Skeletal muscle satellite cell (primary cell): Measurements from ENCODE around the gene BEX1. TPM values are rescaled to one million over a fixed set of nuclear protein-coding genes. Genes with fewer than 3 reads are reported as not detected.
"Not testable (repeated sequence)": the region's sequence is repeated elsewhere in the genome, so short reads cannot be mapped to it uniquely, and the experiment has no call there.

ENCODE experiments used
- H3K27me3 ChIP-seq: 2 replicates; pipeline ENCODE4 v1.7.0; 2013; ENCODE audit warnings: low read length; ENCODE audit not compliant: control insufficient read depth, insufficient read depth
- H3K36me3 ChIP-seq: 2 replicates; pipeline ENCODE4 v1.7.0; 2013; ENCODE audit warnings: mild to moderate bottlenecking, control low read depth, low read length; ENCODE audit not compliant: insufficient read depth
- H3K4me1 ChIP-seq: 2 replicates; pipeline ENCODE4 v1.7.0; 2013; ENCODE audit warnings: low read length; ENCODE audit not compliant: control insufficient read depth, insufficient read depth
- H3K4me2 ChIP-seq: 2 replicates; pipeline ENCODE4 v1.7.0; 2013; ENCODE audit warnings: mild to moderate bottlenecking, low read length
- H3K4me3 ChIP-seq: 2 replicates; pipeline ENCODE4 v1.7.0; 2013; ENCODE audit warnings: low read length
- H3K9ac ChIP-seq: 2 replicates; pipeline ENCODE4 v1.7.0; 2013; ENCODE audit warnings: mild to moderate bottlenecking, low read depth, low read length, moderate library complexity
- H3K9me3 ChIP-seq: replicated peaks from 2 replicates; pipeline ENCODE4 v1.7.0; 2013; ENCODE audit warnings: mild to moderate bottlenecking, control low read depth, low read length
- total RNA-seq: library from RNA; depleted of rRNA; stranded (reverse); fragments of >200 nt; gene quantifications from 2 replicates; pipeline ENCODE4 v1.2.3, GENCODE V29; 2012; rRNA removed

BEX1 gene
- total RNA-seq: 0.25 and 0.87 TPM in 2 replicates

DNA sequence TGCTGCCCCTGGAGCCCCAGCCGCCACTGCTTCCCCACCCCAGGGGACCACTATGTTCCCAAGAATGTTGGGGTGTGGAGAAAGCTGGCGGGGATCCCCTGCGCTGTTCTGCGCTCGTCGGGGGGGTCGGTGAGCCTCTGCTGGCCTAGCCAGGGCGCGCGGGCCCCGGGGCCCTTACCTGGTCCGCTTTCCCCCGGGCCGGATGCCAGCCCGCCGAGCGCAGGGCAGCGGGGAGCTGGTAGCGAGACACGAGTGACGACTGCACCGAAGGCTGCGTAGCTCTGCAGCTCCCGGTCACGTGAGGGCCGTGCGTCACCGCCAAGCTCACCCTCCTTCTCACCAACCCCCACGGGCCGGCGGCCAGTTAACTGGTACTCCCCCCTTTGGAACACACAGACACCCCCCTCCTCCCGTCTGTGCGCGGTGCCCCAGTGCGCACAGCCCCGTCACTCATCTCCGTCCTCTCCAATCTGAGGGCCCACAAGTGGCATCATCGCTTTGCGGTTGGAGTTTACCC is at the start of gene BEX1:
Gene BEX1 (minus strand): TSS at position 254 of the 517 bp plus-strand sequence. CDS start 897 bp downstream, outside the sequence.
- no peaks in the 10 kb centered on the region for H3K27me3 ChIP-seq
- peak within 1 kb of the TSS; percentile 66 for H3K4me3 ChIP-seq
- H3K4me2 ChIP-seq: peak within 1 kb of the TSS; percentile 74
- H3K4me1 ChIP-seq: no peaks in the 10 kb centered on the region
- no peaks in the 10 kb centered on the region for H3K9me3 ChIP-seq
- peak within 1 kb of the TSS; percentile 52 for H3K9ac ChIP-seq
- H3K36me3 ChIP-seq: no peaks in the 10 kb centered on the region

DNA sequence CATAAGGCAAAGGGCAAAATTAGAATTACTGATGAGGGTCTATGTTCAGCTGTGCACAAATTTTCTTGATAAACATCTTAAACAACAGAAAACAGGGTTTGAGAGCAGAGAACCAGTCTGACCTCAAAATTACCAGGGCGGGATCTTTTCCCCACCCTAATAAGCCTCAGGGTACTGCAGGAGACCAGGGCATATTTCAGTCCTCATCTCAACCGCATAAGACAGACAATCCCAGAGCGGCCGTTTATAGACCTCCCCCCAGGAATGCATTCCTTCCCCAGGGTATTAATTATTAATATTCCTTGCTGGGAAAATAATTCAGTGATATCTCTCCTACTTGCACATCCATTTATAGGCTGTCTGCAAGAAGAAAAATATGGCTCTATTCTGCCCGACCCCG is 45.5 kb upstream of the BEX1 start:
- H3K36me3 ChIP-seq, H3K4me3 ChIP-seq, H3K4me2 ChIP-seq, H3K9ac ChIP-seq, H3K27me3 ChIP-seq, H3K4me1 ChIP-seq, H3K9me3 ChIP-seq: not testable (repeated sequence)

DNA sequence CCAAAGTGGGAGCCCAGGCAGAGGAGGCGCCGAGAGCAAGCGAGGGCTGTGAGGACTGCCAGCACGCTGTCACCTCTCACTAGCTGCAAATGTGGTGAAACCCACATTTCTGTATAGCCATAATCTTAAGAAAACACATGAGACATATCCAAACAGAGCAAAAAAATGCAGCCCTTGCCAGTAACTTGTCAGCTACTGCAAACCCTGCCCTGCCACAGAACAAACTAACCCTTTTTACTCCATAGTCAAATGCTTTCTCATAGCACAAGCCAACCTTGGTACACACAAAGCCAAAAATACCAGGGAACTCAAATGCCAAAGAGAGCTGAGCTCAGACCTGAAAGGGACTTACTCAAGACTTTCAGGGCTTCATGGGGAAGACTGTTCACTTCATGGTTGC is 43.9 kb upstream of the BEX1 start:
- no peaks in the 10 kb centered on the region for H3K27me3 ChIP-seq
- H3K36me3 ChIP-seq: no peaks in the 10 kb centered on the region
- no peaks in the 10 kb centered on the region for H3K4me1 ChIP-seq

DNA sequence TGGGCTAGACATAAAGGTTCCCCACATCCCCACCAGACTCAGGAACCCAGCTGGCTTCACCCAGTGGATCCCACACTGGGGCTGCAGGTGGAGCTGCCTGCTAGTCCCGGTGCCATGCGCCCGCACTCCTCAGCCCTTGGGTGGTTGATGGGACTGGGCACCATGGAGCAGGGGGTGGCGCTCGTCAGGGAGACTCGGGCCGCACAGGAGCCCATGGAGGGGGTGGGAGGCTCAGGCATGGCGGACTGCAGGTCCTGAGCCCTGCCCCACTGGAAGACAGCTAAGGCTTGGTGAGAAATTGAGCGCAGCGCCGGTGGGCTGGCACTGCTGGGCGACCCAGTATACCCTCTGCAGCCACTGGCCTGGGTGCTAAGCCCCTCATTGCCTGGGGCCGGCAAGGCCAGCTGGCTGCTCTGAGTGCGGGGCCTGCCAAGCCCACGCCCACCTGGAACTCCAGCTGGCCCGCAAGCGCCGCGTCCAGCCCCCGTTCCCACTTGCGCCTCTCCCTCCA is 43.3 kb upstream of the BEX1 start:
- not testable (repeated sequence) for H3K4me1 ChIP-seq, H3K36me3 ChIP-seq, H3K9me3 ChIP-seq, H3K27me3 ChIP-seq, H3K4me3 ChIP-seq, H3K9ac ChIP-seq, H3K4me2 ChIP-seq

More for the DNA sequence above, 43.9 kb upstream of the BEX1 start:
- H3K9ac ChIP-seq: no peak overlapping the region
- no peak overlapping the region for H3K4me3 ChIP-seq
- H3K9me3 ChIP-seq: no peaks in the 10 kb centered on the region
- H3K4me2 ChIP-seq: no peak overlapping the region

- peaks cover 10% of the 10 kb centered on the region for H3K27me3 ChIP-seq
- not testable (repeated sequence) for H3K4me3 ChIP-seq, H3K9me3 ChIP-seq, H3K4me2 ChIP-seq, H3K4me1 ChIP-seq, H3K36me3 ChIP-seq, H3K9ac ChIP-seq
Measured at GRCh38 chrX:103104370-103104769, 40.4 kb upstream of the BEX1 start.

DNA sequence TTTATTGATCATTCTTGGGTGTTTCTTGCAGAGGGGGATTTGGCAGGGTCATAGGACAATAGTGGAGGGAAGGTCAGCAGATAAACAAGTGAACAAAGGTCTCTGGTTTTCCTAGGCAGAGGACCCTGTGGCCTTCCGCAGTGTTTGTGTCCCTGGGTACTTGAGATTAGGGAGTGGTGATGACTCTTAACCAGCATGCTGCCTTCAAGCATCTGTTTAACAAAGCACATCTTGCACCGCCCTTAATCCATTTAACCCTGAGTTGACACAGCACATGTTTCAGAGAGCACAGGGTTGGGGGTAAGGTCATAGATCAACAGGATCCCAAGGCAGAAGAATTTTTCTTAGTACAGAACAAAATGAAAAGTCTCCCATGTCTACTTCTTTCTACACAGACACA is 39.9 kb upstream of the BEX1 start:
- H3K4me1 ChIP-seq, H3K4me3 ChIP-seq, H3K9me3 ChIP-seq, H3K4me2 ChIP-seq, H3K9ac ChIP-seq, H3K36me3 ChIP-seq: not testable (repeated sequence)
- peaks cover 10% of the 10 kb centered on the region for H3K27me3 ChIP-seq

GRCh38 chrX:103101299-103102042 is 37.5 kb upstream of the BEX1 start:
- H3K27me3 ChIP-seq: peaks cover 10% of the 10 kb centered on the region
- H3K9ac ChIP-seq: no peak overlapping the region
- no peaks in the 10 kb centered on the region for H3K4me1 ChIP-seq
- H3K9me3 ChIP-seq: no peaks in the 10 kb centered on the region
- H3K4me3 ChIP-seq: no peak overlapping the region
- H3K4me2 ChIP-seq: no peak overlapping the region
- no peaks in the 10 kb centered on the region for H3K36me3 ChIP-seq

GRCh38 chrX:103100484-103100883 is 36.5 kb upstream of the BEX1 start:
- no peak overlapping the region for H3K4me2 ChIP-seq
- H3K4me3 ChIP-seq: no peak overlapping the region
- H3K9me3 ChIP-seq: no peaks in the 10 kb centered on the region
- H3K4me1 ChIP-seq: no peaks in the 10 kb centered on the region
- no peaks in the 10 kb centered on the region for H3K36me3 ChIP-seq
- H3K9ac ChIP-seq: no peak overlapping the region
- peaks cover 13% of the 10 kb centered on the region for H3K27me3 ChIP-seq

DNA sequence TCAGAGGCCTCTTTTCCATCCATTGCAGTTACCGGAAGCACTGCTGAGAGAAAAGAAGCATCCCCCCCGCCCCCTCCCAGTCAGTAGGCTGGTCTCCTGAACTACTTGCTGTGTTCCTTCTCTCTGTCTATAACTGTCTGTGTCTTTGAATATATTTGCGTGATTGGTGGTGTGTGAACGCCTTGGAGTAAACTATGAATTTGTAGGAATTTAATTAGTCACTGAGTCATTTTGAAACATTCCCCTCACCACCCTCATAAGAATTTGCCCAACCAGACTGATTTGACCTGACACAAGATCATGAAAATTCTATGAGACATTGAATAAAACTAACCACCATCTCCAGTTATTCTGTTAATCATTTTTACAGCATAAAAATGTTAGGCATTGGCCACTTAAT is 35.7 kb upstream of the BEX1 start:
- no peaks in the 10 kb centered on the region for H3K4me1 ChIP-seq
- H3K27me3 ChIP-seq: peaks cover 13% of the 10 kb centered on the region
- H3K36me3 ChIP-seq: no peaks in the 10 kb centered on the region
- no peaks in the 10 kb centered on the region for H3K9me3 ChIP-seq
- no peak overlapping the region for H3K4me2 ChIP-seq
- H3K4me3 ChIP-seq: no peak overlapping the region
- no peak overlapping the region for H3K9ac ChIP-seq

DNA sequence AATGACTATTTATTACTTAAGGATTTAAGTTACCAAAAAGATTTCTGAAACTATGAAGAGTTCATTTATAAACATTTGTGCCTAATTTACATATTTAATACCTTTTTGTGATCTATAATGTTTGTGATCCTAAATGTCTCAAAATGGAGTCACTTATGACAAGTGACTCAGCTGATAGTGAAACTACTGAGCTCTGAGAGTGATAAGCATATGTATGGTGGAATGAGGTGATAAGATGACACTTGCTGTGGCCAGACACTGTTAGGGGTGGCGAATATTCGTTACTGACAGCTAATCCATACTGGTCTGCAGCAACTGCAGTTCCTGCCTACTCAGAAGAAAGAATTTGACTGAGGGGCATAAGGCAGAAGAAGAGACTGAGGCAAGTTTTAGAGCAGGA is 34.5 kb upstream of the BEX1 start:
- peaks cover 13% of the 10 kb centered on the region for H3K27me3 ChIP-seq
- H3K4me2 ChIP-seq: no peak overlapping the region
- no peaks in the 10 kb centered on the region for H3K4me1 ChIP-seq
- no peaks in the 10 kb centered on the region for H3K36me3 ChIP-seq
- H3K9ac ChIP-seq: no peak overlapping the region
- H3K9me3 ChIP-seq: no peaks in the 10 kb centered on the region
- H3K4me3 ChIP-seq: no peak overlapping the region

DNA sequence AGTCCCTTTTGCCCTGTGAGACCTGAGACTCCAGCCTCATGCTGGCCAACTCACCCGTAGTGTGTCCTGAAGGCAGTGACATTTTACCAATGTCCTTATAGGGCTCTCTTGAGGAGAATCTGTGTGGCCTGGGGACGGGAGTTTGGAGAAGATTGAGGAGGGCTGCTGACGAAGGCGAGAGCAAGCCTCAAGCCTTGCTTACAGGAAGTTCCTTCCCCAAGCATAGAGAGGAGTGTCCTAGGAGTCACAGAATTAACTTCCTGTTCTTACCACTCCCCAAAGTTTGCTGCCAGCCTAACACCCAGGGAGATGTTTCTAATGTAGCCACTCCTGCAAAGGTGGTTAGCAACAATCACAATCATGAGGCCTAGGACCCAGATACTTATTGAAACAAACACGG is 29.0 kb upstream of the BEX1 start, which contains the start of gene NXF3:
Gene NXF3 (minus strand): TSS at position 202 of the 400 bp plus-strand sequence. CDS start 120 bp downstream, at position 82.
- Histone ChIP-seq H3K4me1 (no peaks in the 10 kb centered on the region), H3K36me3 (no peaks in the 10 kb centered on the region), H3K4me3 (no peak within 1 kb of the TSS), H3K27me3 (peaks cover 11% of the 10 kb centered on the region), H3K4me2 (no peak within 1 kb of the TSS), H3K9me3 (no peaks in the 10 kb centered on the region), H3K9ac (no peak within 1 kb of the TSS)

- no peaks in the 10 kb centered on the region for H3K36me3 ChIP-seq
Measured at GRCh38 chrX:103081051-103081450, 17.1 kb upstream of the BEX1 start.

More at GRCh38 chrX:103081051-103081450, 17.1 kb upstream of the BEX1 start:
- no peaks in the 10 kb centered on the region for H3K9me3 ChIP-seq
- no peak overlapping the region for H3K4me3 ChIP-seq
- peaks cover 31% of the 10 kb centered on the region for H3K27me3 ChIP-seq
- H3K4me1 ChIP-seq: no peaks in the 10 kb centered on the region
- no peak overlapping the region for H3K9ac ChIP-seq
- H3K4me2 ChIP-seq: no peak overlapping the region
